ENCODE results near the gene FOXE1.

FOXE1 gene

DNA sequence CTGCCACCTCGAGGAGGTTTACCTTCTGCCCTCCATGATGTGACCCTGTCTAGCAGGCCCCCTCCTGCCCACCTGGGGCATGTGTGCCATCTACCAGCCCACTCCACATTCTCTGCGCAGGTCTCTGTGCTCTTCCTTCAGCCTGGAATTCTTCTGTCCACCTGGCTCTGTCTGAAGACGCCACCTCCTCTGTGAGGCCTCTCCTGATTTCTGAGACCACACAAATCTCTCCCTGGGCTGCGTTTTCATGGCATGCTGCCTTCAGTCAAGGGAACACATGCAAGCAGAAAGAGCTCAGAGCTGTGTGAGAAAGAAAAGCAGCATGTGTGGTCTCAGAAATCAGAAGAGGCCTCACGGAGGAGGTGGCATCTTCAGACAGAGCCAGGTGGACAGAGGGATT, 22.1 kb downstream of the FOXE1 start:
- TF ChIP-seq, protein P1, sequence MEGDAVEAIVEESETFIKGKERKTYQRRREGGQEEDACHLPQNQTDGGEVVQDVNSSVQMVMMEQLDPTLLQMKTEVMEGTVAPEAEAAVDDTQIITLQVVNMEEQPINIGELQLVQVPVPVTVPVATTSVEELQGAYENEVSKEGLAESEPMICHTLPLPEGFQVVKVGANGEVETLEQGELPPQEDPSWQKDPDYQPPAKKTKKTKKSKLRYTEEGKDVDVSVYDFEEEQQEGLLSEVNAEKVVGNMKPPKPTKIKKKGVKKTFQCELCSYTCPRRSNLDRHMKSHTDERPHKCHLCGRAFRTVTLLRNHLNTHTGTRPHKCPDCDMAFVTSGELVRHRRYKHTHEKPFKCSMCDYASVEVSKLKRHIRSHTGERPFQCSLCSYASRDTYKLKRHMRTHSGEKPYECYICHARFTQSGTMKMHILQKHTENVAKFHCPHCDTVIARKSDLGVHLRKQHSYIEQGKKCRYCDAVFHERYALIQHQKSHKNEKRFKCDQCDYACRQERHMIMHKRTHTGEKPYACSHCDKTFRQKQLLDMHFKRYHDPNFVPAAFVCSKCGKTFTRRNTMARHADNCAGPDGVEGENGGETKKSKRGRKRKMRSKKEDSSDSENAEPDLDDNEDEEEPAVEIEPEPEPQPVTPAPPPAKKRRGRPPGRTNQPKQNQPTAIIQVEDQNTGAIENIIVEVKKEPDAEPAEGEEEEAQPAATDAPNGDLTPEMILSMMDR (IDR thresholded peaks at IDR 0.05; ENCODE audit: poor library complexity, severe bottlenecking) = no peak
- Histone ChIP-seq H3K27ac (ENCODE audit: poor library complexity, severe bottlenecking) (peak overlapping the region; percentile 93), H3K36me3 (ENCODE audit: low read depth) (no peaks in the 10 kb centered on the region), H3K9me3 (ENCODE audit: severe bottlenecking) (no peaks in the 10 kb centered on the region), H3K4me3 (ENCODE audit: severe bottlenecking) (no peak overlapping the region), H3K27me3 (ENCODE audit: insufficient read depth, poor library complexity, severe bottlenecking) (no peaks in the 10 kb centered on the region), H3K4me1 (ENCODE audit: insufficient read depth, poor library complexity, severe bottlenecking) (peaks cover 25% of the 10 kb centered on the region)
- ATAC-seq (ENCODE audit: low read depth) (no peak), DNase-seq (ENCODE audit: low spot score) (no peak)

DNA sequence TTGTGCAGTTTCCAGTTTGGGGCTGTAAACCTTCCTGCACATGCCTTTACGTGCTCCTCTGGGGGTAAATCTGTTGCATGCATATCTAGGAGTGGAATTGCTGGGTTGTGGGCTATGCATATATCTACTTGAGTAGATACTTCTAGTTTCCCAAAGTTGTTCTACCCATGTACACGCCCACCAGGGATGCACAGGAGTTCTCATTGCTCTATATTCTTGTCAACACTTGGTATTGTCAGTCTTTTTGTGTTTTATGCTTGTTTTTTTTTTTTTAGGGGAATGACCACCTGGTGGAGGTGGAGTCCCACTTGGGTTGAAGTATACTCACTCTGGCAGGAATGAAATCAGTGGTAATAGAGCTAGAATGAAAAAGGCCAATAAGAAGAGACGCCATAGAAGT, 23.0 kb downstream of the FOXE1 start:
- no peaks in the 10 kb centered on the region for H3K9me3 ChIP-seq (ENCODE audit: severe bottlenecking)
- no peak for DNase-seq (ENCODE audit: low spot score)
- no peak overlapping the region for H3K4me3 ChIP-seq (ENCODE audit: severe bottlenecking)
- TF ChIP-seq, protein P1 (IDR thresholded peaks at IDR 0.05; ENCODE audit: poor library complexity, severe bottlenecking) = no peak
- ATAC-seq (ENCODE audit: low read depth) = no peak
- H3K36me3 ChIP-seq (ENCODE audit: low read depth) = no peaks in the 10 kb centered on the region
- H3K27me3 ChIP-seq (ENCODE audit: insufficient read depth, poor library complexity, severe bottlenecking) = no peaks in the 10 kb centered on the region
- H3K27ac ChIP-seq (ENCODE audit: poor library complexity, severe bottlenecking) = peak overlapping the region; percentile 93
- H3K4me1 ChIP-seq (ENCODE audit: insufficient read depth, poor library complexity, severe bottlenecking) = peaks cover 25% of the 10 kb centered on the region

DNA sequence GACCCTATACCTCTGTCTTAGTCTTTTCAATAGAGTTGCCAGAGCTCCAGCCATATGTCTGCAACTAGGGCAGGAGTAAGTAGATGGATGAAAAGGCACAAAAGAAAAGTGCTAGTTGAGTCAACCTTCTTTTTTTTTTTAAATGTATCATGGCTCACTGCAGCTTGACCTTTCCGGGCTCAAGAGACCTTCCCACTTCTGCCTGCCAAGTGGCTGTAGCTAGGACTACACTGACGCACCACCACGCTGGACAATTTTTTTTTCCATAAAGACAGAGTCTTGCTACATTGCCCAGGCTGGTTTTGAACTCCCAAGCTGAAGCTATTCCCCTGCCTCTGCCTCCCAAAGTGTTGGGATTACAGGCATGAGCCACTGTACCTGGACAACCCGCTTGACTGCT, 27.3 kb downstream of the FOXE1 start:
- Histone ChIP-seq H3K4me1 (ENCODE audit: insufficient read depth, poor library complexity, severe bottlenecking) (peaks cover 19% of the 10 kb centered on the region), H3K4me3 (ENCODE audit: severe bottlenecking) (no peak overlapping the region), H3K27ac (ENCODE audit: poor library complexity, severe bottlenecking) (no peak overlapping the region), H3K36me3 (ENCODE audit: low read depth) (no peaks in the 10 kb centered on the region), H3K9me3 (ENCODE audit: severe bottlenecking) (no peaks in the 10 kb centered on the region), H3K27me3 (ENCODE audit: insufficient read depth, poor library complexity, severe bottlenecking) (no peaks in the 10 kb centered on the region)
- TF ChIP-seq, protein P1 (IDR thresholded peaks at IDR 0.05; ENCODE audit: poor library complexity, severe bottlenecking) = no peak
- ATAC-seq (ENCODE audit: low read depth) (no peak), DNase-seq (ENCODE audit: low spot score) (no peak)

DNA sequence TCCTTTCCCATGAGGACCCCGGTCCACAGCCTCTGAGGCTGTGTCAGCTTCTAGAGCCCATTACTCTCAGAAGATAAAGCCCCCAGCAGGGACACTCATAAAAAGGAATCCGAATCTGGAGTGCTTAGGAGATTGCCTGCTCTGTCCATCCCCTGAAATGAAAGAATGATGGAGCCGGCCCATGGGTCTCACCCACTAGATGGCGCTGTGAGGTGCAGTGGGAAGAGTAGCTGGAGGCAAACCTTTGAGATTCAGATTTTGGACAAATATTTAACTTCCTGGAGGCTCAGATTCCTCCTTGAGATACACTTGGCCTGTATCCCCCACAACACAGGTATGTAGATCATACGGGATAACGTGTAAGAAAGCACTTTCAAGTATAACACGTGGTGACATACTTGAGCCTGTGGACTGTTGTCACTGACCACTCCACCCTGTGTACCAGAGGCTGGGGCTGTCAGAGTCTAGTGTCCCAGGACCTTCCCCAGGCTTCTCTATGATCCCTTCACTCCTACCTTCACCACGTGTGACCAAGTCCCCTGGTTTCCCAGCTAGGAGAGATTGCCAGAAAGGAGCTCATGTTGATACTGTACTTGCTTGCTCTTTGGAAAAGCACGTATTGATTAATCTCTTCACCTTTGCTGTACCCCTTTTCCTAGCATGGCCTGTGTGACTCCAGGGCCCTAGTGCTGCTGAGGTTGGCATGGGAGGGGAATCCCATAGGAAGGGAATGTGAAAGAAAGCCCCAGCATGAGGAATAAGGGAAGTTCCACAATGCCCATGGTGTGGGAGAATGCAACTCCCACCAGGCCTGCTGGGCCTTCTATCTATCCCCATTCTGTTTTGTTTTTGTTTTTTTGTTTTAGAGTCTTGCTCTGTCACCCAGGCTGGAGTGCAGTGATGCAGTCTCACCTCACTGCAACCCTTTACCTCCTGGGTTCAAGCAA, 37.2 kb downstream of the FOXE1 start:
- Histone ChIP-seq H3K27me3 (ENCODE audit: insufficient read depth, poor library complexity, severe bottlenecking) (no peaks in the 10 kb centered on the region), H3K27ac (ENCODE audit: poor library complexity, severe bottlenecking) (no peak overlapping the region), H3K9me3 (ENCODE audit: severe bottlenecking) (peaks cover 4% of the 10 kb centered on the region), H3K4me3 (ENCODE audit: severe bottlenecking) (no peak overlapping the region), H3K4me1 (ENCODE audit: insufficient read depth, poor library complexity, severe bottlenecking) (no peaks in the 10 kb centered on the region), H3K36me3 (ENCODE audit: low read depth) (no peaks in the 10 kb centered on the region)
- TF ChIP-seq, protein P1 (IDR thresholded peaks at IDR 0.05; ENCODE audit: poor library complexity, severe bottlenecking) = peak; percentile 39
- DNase-seq (ENCODE audit: low spot score) = no peak
- no peak for ATAC-seq (ENCODE audit: low read depth)

DNA sequence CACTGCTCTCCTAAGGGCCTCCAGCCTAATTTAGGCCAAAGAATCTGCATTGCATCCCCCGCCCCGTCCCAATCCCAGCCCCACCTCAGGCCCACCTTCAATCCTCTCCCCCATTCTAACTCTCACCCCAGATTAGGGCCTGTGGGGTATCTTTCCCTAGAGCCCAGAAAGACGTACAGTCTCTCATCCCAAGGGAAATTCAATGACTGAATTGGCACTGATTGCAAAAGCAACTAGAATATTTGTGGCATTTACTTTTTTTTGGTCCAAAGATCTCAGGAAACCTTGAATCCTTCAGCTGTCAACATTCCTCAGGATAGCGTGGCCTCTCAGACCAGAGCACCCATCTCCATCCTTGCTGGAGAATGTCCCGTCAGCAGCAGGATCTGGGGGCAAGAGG, 38.7 kb downstream of the FOXE1 start:
- H3K36me3 ChIP-seq (ENCODE audit: low read depth) = no peaks in the 10 kb centered on the region
- no peaks in the 10 kb centered on the region for H3K4me1 ChIP-seq (ENCODE audit: insufficient read depth, poor library complexity, severe bottlenecking)
- DNase-seq (ENCODE audit: low spot score) = no peak
- peaks cover 4% of the 10 kb centered on the region for H3K9me3 ChIP-seq (ENCODE audit: severe bottlenecking)
- no peaks in the 10 kb centered on the region for H3K27me3 ChIP-seq (ENCODE audit: insufficient read depth, poor library complexity, severe bottlenecking)
- no peak overlapping the region for H3K27ac ChIP-seq (ENCODE audit: poor library complexity, severe bottlenecking)
- ATAC-seq (ENCODE audit: low read depth) = no peak
- no peak overlapping the region for H3K4me3 ChIP-seq (ENCODE audit: severe bottlenecking)
- TF ChIP-seq, protein P1 (IDR thresholded peaks at IDR 0.05; ENCODE audit: poor library complexity, severe bottlenecking) = no peak
